DMS53 treated with DMSO at 0.1 percent for 48 hours (cell line): ENCODE measurements around the gene PITPNB.

Experiments used
- DNase-seq: peaks from one replicate; lab custom pipeline; 2025; ENCODE audit not compliant: unreplicated experiment; lab: John Stamatoyannopoulos, UW

PITPNB gene

DNA sequence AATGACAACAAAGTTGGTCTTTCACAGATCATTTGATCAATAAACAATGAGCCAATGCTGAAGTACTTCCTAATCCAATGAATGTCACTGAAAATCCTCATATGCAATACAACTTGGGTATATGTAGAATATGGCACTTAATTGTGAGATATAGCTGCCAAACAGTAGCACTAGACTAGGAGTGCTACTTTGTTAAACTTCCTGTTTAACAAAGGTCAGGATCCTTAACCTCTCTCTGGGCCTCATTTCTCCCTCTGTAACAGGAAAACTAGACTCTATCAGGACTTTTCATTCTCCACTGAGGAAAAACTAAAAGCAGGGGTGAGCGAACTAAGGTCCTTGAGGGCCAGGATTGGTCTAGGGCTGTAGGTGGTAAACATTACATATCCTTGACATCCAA, 56.1 kb downstream of the PITPNB start:
- peak; percentile 31 for DNase-seq

DNA sequence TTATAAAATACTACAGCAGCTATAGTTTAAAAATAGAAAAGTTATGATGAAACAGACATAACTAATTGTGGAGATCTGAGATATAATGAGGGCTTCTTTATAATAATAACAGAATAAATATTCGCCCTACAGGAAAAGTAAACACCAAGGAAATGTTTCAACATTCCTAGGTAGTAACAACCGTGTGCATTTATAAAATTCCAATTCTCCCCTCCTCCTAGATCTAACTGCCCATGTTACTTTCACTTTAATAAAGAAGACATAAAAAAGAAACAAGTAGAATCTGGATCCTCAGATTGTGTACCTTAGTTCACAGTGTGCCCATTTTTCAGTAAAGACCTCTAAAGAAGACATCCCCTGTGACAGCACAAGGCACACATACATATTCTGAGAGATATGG, 59.7 kb downstream of the PITPNB start:
- DNase-seq, result no peak

DNA sequence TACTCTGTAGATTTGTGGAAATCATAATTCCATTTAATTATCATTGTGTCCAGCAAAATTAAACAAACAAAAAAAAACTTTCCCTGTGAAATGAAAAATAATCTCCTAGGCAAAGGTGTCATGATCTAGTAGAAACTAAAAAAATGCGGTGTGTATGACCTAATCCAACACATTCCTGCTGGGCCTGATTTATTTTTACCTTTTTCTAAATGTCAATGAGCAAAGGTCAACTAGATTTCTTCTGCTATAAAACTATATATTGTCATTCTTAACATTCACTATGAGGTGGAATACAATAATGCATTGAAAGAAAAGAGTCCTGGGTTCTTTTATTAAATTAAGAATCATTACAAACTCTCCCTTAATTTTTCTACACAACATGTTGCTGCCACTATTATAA, 60.4 kb downstream of the PITPNB start:
- DNase-seq, result no peak

DNA sequence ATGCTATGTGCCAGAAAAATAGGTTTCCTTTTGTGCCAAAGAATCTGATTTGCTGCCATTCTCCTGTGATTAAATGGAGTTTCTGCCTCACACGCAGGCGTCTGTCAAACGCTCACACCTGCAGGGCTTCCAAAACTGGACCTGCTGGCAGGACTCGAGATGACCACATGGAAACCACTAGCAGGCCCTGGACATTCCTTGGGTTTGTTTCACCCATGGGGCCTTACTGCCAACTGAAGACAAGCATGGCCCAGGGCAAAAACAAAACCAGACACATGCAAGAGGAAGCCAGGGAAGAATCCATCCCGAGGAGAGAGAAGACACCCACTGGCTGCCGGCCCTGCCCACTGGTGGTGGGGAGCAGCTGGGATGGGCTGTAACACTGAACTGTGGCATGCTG, 61.6 kb downstream of the PITPNB start:
- DNase-seq, result no peak

DNA sequence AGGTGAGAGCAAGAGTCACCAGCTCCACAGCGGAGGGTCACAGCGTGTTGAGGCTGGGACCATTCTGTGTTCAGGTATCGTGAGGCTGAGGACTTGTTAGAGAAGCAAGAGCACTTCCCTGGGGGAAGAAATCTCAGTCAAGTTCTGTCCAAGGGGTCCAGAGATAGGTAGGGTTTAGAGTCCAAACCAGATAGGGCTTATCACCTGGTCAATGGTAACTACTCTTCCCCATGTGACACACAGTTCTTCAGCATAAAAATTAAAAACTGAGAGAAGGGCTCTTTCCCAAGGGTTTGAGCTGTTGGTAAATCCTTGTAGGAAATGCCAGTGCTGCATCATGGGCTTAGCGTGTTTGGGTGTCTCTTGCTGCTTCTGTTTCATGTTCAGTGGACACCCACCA, 62.7 kb downstream of the PITPNB start:
- DNase-seq, result no peak

DNA sequence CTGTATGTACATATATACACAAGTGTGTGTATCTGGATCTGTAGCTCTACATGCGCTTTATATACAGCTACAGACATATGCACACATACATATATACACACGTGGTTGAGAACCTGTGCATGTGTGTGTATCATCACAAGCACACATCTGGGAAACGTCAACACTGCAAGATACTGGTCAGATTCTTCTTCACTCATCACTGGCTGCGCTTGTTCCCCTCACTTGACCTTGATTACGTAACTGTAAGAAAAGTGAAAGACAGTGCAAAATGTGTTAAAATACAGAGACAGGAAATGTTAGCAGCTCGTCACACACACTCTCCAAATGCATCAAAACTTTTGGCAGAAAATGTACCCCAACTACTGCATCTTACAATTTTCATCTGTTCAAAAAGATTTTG, 65.6 kb downstream of the PITPNB start:
- DNase-seq, result no peak

DNA sequence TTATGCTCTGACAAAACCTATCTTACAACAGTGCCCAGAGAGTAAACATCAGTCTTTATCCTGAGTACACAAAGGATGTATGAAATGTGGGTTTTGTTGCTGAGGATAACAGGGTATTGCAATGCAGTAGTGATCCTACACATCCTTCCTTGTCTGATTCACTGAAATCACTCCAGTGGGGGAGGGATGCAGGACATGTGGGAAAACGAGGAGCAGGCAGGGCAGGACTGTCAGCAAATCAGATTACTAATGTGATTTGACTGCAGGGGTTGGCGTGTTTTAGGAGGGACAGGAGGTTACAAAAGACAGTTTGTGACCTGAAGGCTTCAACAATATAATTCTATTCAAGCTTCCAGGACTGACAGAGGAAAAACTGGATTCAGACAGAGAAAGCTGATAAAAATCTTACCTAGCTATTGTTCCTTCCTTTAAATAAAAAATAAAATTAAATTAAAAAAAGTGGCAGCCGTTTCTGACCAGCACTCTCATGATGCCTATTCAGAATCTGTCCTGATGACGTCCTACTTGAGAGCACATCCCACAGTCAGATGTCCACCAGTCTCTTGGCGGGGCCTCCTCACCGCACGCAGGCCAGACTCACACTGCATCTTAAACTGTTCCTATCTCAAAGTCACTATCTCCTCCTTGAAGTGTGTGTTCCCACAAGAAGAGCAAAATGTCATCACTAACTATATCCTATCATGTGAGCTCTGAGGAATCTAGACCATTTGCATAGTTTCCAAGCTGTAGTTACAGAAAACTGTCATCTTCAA, 66.9 kb downstream of the PITPNB start:
- no peak for DNase-seq

DNA sequence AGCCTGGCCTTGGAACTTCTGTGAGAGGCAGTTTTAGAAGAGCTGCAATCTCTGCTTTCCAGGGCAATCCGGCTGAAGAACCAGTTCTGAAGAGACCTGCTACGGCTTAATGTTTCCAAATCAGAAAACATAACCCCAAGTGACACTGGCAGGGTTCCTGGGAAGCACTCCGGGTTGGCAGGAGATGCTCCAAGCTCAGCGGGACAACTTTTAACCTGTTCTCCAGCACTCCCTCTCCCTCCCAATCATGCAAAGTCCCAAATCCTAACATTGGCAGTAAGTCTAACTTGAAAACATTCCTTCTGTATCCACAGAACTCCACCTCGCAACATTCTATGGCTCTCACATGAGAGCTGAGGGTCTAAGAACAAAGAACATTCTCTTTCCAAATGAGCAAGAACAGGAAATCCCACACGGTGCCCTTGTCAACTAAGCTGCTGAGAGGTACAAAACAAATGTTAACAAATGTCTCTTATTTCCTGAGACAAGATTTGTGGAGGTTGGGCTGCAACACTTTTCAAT, 69.0 kb downstream of the PITPNB start:
- no peak for DNase-seq

DNA sequence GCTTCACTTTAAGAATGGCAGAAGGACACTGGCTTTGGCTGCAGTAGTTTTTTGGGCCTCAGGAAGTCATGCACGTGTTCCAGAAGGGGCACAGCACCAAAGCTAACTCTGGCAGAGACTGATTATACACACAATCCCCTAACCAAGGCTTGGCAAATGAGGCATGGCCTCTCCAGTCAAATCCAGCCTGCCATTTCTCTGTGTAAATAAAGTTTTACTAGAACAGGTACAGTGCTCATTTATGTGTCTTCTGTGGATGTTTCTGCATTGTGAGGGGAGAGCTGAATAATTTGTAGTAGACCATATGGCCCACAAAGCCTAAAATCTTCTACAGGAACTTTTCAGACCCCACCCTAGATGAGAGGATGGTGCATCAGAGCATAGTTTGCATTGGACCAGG, 71.1 kb downstream of the PITPNB start:
- no peak for DNase-seq

DNA sequence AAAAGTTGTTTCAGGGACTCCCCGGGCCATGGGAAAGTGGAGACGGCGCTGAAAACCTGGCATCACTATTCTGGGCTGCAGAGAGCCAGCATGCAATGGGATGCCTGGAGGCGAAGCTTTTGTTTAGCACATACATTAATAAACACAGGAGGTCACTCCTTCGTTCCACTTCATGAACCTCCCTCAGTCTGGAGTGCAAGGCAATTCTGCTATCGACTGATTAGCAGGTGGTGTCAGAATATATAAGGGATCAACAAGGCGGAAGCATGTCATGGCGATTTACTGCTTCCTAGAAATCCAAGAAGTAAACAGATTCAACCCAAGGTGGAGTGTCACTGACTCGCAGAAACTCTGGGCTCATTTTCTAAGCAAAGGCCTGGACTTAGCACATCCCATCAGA, 72.1 kb downstream of the PITPNB start:
- DNase-seq, result no peak

DNA sequence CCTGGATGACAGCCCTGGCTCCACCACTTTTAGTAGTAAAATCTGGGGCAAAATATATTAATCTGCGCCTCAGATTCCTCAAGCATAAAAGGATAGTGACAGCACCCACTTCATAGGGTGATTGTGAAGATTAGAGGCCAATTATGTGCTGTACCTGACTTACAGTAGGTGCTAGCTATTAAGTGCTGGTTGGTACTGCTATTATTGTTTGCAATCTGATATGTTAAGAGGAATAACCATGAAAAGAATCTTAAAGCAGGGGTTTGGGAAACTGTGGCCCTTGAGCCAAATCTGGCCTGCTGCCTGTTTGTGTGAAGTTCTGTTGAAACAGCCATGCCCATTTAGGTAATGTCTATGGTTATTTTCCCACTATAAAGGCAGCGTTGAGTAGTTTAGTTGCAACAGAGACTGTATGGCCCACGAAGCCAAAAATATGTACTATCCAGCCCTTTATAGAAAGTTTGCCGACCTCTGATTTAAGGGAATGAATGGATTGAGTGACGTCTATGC, 72.8 kb downstream of the PITPNB start:
- DNase-seq, result no peak

DNA sequence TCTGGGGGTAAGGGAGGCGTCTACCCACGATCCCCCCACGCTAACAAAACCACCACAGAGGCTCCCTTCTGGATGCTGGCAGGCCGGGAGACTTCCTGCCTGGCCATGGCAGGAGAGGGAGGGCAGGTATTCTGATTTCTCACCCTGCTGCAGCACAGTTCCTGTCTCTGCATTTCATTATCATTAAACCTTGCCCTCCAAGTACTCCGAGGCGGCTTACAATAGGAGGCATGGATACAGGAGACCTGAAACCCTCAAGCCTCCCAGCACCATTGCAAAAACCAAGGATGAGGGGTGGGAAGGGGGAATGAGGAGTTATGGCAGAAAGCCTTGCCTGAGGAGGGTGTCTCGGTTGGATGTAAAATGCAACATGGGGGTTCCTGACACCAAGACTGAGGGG, 73.4 kb downstream of the PITPNB start:
- DNase-seq, result no peak

DNA sequence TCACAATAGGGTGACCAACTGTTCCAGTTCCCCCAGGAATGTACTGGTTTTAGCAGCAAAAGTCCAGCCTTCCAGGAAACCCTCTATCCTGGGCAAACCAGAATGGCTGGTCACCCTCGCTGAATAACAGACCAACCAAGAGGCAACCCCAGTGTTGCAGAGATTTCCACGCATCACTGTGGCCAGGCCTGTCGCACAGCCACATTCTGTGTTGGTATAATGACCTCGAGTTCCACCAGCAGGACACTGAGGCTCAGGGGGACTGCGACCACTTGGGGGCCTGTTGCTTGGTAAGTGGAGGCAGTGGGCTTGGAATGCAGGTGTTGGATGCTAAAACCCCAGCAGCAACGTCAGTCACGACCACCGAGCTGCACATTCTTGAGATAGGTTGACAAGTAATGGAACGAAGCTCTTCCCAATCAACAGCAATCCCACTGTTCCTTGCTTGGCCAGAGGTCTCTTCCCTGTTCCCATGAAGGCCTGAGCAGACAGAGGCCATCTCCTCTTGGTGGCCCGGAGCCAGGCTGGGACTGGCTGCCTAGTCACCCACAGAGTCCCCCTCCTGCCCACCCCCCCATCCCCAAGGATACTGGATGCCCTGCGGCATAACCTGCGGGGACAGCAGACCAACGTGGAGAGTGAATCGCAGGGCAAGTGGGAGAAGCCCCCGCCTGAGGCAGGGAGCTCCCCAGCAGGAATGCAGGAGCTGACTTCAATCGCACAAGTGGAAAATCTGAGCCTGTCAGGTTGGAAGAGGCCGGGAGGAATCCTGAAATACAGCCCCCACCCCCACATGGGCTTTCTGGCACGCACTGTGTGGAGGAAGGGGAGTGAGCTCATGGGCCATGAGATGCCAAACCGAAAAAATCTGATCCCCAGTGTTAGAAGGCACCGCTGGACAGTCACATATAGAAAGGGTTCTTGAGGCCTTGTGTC, 74.1 kb downstream of the PITPNB start:
- no peak for DNase-seq

DNA sequence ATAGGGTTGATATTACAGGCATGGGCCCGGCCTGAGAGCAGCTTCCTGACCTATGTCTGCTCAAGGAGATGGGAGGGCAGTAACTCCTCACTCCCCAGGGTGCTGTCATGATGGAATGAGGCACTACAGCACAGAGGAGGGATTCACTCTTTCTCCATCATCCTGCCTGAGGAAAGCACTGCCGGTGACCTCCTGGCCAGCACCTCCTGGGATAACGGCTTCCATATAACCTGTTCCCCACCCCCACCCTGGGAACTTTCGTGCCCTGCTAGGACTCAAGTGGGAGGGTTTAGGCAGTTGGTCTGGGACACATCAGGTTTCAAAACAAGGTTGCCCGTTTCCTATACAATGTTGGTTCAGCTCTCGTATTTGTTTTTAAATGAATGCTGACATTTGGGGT, 74.8 kb downstream of the PITPNB start:
- DNase-seq, result no peak

DNA sequence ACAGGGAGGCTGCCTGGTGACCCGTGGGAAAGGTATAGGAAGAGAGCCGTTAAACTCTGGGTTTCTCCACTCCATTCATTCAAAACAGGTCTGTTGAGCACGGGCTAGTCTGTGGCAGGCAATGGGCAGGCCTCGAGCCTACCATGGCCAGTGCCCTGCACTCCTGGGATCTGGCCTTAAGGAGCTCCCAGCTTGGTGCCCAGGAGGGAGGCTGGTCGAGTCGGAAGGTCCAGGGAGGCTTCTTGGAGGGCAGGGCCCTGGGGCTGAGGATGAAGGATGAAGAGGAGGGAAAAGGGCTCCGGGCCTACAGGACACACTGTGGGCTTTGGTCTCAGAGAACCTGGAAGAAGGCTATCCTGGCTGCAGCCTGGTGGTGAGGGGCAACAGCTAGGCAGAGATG, 75.6 kb downstream of the PITPNB start:
- DNase-seq, result no peak

DNA sequence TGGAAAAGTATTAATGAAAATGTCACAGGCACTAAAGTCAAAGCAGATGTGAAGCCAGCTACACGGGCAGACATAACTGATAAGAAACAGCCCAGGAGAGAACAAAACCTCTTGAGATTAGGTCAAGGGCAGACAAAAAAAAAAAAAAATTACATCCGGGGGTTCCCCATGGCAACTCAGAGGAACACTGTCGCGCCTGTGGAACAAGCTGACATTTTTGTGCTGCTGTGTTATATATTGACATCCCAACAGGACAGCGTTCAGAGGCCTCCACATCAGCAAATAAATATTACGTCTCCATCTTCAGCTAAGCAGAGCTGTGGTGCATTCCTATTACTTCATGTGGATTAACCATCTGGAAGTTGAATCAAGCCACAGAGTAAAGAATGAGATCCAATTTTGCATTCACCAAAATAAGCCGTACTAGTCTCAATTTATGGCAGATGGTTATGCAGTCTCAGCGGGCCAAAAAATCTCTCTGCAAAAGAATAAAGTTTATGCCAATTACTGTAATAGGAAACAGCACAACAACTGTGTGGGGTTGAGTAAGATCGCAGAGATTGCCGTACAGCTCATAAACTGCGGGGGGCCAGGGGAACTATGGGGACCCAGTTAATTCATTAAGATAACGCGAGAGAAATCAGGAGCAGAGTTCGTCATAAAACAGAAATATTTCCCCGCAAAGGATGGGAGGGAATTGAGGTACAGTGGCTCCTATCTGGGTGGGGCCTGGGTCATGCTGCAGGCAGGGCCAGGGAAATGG, 76.2 kb downstream of the PITPNB start:
- DNase-seq, result no peak

DNA sequence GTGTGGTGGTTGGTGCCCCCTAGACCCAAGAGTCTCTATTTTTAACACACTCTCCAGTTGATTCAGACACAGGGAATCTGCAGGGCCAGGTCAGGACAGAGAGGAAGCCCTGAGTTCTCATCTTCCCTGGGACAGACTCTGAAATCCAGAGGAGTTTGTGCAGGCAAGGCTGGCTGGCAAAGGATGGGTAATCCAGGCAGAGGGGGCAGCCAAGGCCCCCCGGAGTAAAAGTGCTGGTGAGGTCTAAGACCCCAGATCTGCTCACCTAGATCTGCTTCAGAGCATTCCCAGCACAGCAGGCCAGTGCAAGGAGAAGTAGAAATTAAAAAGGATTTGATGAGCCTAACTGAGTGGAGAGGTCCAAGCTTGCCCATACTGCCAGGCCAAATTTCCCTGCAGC, 76.9 kb downstream of the PITPNB start:
- DNase-seq, result no peak

DNA sequence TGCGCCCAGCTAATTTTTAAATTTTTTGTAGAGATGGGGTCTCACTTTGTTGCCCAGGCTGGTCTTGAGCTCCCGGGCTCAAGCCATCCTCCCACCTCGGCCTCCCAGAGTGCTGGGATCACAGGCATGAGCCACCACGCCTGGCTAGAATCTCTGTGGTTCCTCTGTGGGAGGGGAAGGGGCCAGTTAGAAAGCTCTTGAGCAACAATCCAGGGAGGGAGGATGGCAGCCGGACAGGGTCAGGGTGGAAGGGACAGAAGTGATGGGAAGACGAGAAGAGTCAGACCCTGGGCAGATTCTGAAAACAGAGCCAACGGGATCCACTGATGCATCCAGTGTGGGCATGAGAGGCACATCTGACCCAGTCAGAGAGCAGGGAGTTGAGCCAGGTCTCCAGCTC, 78.6 kb downstream of the PITPNB start:
- DNase-seq, result no peak

DNA sequence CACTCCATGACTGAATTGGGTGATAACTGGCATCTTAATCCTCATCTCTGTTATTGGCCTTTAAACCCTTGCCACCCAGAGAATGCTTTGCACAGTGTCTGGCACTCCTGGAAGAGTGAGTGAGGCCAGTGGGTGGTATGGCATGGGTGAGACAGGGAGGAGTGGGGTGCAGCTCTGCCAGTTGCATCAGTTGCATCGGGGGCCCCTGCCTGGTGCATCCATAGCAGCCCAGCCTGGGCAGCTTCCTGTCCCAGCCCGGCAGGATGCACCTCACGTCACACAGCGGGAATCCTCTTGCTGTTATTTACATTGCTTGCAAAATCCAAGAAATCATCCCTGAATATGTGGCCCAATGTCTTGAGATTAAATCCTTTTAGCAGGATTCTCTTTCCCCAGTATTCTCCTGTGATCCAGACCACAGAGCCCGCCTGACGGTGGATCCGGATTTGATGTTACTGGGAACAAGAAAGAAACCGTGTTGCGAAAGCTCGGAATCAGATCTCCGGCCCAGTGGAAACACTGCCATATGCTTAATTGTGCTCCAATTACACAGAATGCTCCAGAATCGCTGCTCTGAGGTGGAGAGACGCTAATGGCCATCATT, 79.9 kb downstream of the PITPNB start:
- no peak for DNase-seq

DNA sequence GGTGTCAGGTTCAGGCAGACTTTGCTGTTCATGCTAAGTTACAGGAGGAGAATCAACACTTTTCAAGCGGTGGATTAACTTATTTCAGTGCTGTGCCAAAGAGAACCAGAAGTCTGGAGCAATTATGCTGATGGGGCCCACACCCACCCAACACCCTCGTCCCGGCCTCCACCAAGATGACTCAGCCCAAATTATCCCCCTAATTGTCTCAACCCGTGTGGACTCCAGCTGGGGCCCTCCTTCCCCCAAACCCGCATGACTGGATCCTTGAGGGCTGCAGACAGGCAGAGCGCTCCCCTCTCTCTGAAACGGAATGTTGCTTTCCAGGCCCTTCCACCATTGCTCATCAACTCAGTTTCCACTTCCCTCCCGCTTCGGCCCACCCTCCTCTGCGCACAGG, 82.9 kb downstream of the PITPNB start:
- no peak for DNase-seq

DNA sequence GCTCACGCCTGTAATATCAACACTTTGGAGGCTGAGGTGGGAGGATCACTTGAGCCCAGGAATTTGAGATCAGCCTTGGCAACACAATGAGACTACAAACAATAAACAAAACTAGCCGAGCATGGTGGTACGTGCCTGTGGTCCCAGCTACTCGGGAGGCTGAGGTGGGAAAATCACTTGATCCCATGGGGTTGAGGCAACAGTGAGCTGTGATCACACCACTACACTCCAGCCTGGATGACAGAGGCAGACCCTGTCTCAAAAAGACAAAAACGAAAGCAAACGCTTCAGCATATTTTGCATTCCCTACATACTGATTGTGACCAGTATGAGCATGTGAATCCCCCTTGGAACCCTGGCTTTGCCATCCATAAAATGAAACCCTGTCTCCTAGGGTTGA, 83.6 kb downstream of the PITPNB start:
- no peak for DNase-seq
